HEK293 (cell line): ENCODE measurements around the gene C21orf91.

ENCODE experiments used
- CTCF ChIA-PET: fragments of 350-600 bp; formaldehyde crosslinking; extraction: SDS; loops from one replicate; lab custom pipeline; 2021; ENCODE audit warnings: antibody characterized with exemption; lab: Yijun Ruan, JAX
- POLR2A ChIA-PET: fragments of 300-600 bp; formaldehyde crosslinking; extraction: SDS; loops from one replicate; lab custom pipeline; 2020; ENCODE audit warnings: antibody characterized with exemption, inconsistent platforms; lab: Yijun Ruan, JAX
- H3K27ac ChIP-seq: fragments of 200-500 bp; sonication (Bioruptor generic); 2 replicates; pipeline ENCODE4 v1.5.1; 2014; ENCODE audit warnings: low read depth, low read length, control low read depth, inconsistent platforms; ENCODE audit errors: extremely low read depth
- H3K36me3 ChIP-seq, 2 experiments: fragments of 200-500 bp in 1 of 2; sonication (Bioruptor generic) in 1 of 2; 1 replicate in 1 of 2; 2 replicates in 1 of 2; pipeline ENCODE4 v1.5.1; 2014 to 2017; ENCODE audit warnings: inconsistent platforms in 2 of 2, low read length in 2 of 2; ENCODE audit not compliant: control insufficient read depth in 2 of 2, insufficient read depth in 1 of 2
- H3K4me1 ChIP-seq: fragments of 200-500 bp; sonication (Bioruptor generic); 2 replicates; pipeline ENCODE4 v1.5.1; 2014; ENCODE audit warnings: mild to moderate bottlenecking, low read length, inconsistent platforms; ENCODE audit not compliant: control insufficient read depth, insufficient read depth
- H3K4me3 ChIP-seq: 2 replicates; pipeline ENCODE4 v1.5.1; 2011; ENCODE audit warnings: low read depth, mild to moderate bottlenecking, control low read depth, low read length, moderate library complexity
- H3K9me3 ChIP-seq: fragments of 200-500 bp; sonication (Bioruptor generic); 2 replicates; pipeline ENCODE4 v1.5.1; 2014; ENCODE audit warnings: low read depth, low read length, inconsistent platforms; ENCODE audit not compliant: control insufficient read depth, insufficient read depth
- INSM2 ChIP-seq: fragments of 450-650 bp; formaldehyde crosslinking; IDR thresholded peaks from 2 replicates; pipeline ENCODE4 v1.5.1; 2016; ENCODE audit warnings: missing biosample characterization, missing genetic modification characterization
- YY2 ChIP-seq: fragments of 450-650 bp; formaldehyde crosslinking; IDR thresholded peaks from 2 replicates; pipeline ENCODE4 v1.5.1; 2016; ENCODE audit warnings: missing biosample characterization, missing genetic modification characterization
- ZBTB49 ChIP-seq: fragments of 450-650 bp; formaldehyde crosslinking; IDR thresholded peaks from 2 replicates; pipeline ENCODE4 v1.5.1; 2016; ENCODE audit warnings: missing biosample characterization, missing genetic modification characterization, low read depth
- ZBTB6 ChIP-seq: fragments of 450-650 bp; formaldehyde crosslinking; IDR thresholded peaks from 2 replicates; pipeline ENCODE4 v1.5.1; 2017; ENCODE audit warnings: missing biosample characterization, missing genetic modification characterization
- ZEB2 ChIP-seq: fragments of 450-650 bp; formaldehyde crosslinking; IDR thresholded peaks from 2 replicates; pipeline ENCODE4 v1.5.1; 2016; ENCODE audit warnings: missing biosample characterization, missing genetic modification characterization
- ZFP37 ChIP-seq: fragments of 450-650 bp; formaldehyde crosslinking; IDR thresholded peaks from 2 replicates; pipeline ENCODE4 v1.5.1; 2016; ENCODE audit warnings: missing biosample characterization, missing genetic modification characterization
- ZNF148 ChIP-seq: fragments of 450-650 bp; formaldehyde crosslinking; IDR thresholded peaks from 2 replicates; pipeline ENCODE4 v1.5.0; 2017; ENCODE audit warnings: missing biosample characterization, missing genetic modification characterization, borderline replicate concordance
- ZNF2 ChIP-seq: fragments of 450-650 bp; formaldehyde crosslinking; IDR thresholded peaks from 2 replicates; pipeline ENCODE4 v1.5.1; 2016; ENCODE audit warnings: missing biosample characterization, missing genetic modification characterization
- ZNF202 ChIP-seq: fragments of 450-650 bp; formaldehyde crosslinking; IDR thresholded peaks from 2 replicates; pipeline ENCODE4 v1.5.1; 2016; ENCODE audit warnings: missing biosample characterization, missing genetic modification characterization, borderline replicate concordance
- ZNF211 ChIP-seq: fragments of 450-650 bp; formaldehyde crosslinking; IDR thresholded peaks from 2 replicates; pipeline ENCODE4 v1.5.1; 2016; ENCODE audit warnings: low read depth, missing biosample characterization, missing genetic modification characterization
- ZNF221 ChIP-seq: fragments of 450-650 bp; formaldehyde crosslinking; IDR thresholded peaks from 2 replicates; pipeline ENCODE4 v1.5.1; 2017; ENCODE audit warnings: missing biosample characterization, missing genetic modification characterization, borderline replicate concordance
- ZNF24 ChIP-seq: fragments of 450-650 bp; formaldehyde crosslinking; IDR thresholded peaks from 2 replicates; pipeline ENCODE4 v1.5.1; 2016; ENCODE audit warnings: missing biosample characterization, missing genetic modification characterization
- ZNF274 ChIP-seq, 2 experiments: fragments of 200-500 bp in 1 of 2; fragments of 450-650 bp in 1 of 2; sonication (Bioruptor generic) in 1 of 2; formaldehyde crosslinking in 1 of 2; IDR thresholded peaks; 2 replicates each; pipeline versions ENCODE4 v1.5.1 to v1.6.1; 2014 to 2016; ENCODE audit warnings: borderline replicate concordance in 1 of 2, inconsistent platforms in 1 of 2, low read length in 1 of 2, missing biosample characterization in 1 of 2, missing genetic modification characterization in 1 of 2
- ZNF488 ChIP-seq: fragments of 450-650 bp; formaldehyde crosslinking; IDR thresholded peaks from 2 replicates; pipeline ENCODE4 v1.5.1; 2016; ENCODE audit warnings: missing biosample characterization, missing genetic modification characterization
- ZNF571 ChIP-seq: fragments of 450-650 bp; formaldehyde crosslinking; IDR thresholded peaks from 2 replicates; pipeline ENCODE4 v1.5.0; 2017; ENCODE audit warnings: missing biosample characterization, missing genetic modification characterization
- ZNF639 ChIP-seq: fragments of 450-650 bp; formaldehyde crosslinking; IDR thresholded peaks from 2 replicates; pipeline ENCODE4 v1.5.1; 2016; ENCODE audit warnings: missing biosample characterization, missing genetic modification characterization
- ZNF701 ChIP-seq: fragments of 450-650 bp; formaldehyde crosslinking; IDR thresholded peaks from 2 replicates; pipeline ENCODE4 v1.5.1; 2016; ENCODE audit warnings: missing biosample characterization, missing genetic modification characterization
- ZNF76 ChIP-seq: fragments of 450-650 bp; formaldehyde crosslinking; IDR thresholded peaks from 2 replicates; pipeline ENCODE4; 2016; ENCODE audit warnings: low read depth, missing biosample characterization, missing genetic modification characterization, borderline replicate concordance

Gene C21orf91

GRCh38 chr21:17777072-17777765 lies 41.9 kb downstream of the C21orf91 start:
- ChIA-PET POLR2A (interaction anchor here (1.1 kb wide), 1 partner anchor 14 kb away, joined by 3 read pairs; no protein-coding TSS in a partner anchor), CTCF (interaction anchor here (0.6 to 1.1 kb wide), 2 partner anchors 89 to 377 kb away, joined by 3 read pairs; no protein-coding TSS in a partner anchor)
- Histone ChIP-seq H3K36me3 (no peaks in the 10 kb centered on the region), H3K27ac (no peak overlapping the region), H3K9me3 (no peaks in the 10 kb centered on the region), H3K4me1 (peaks cover 7% of the 10 kb centered on the region; the same call in 1 of the 2 replicates), H3K4me3 (no peak overlapping the region)
- no peak for TF ChIP-seq ZNF2 (tag by site-specific recombination)
- no peak for TF ChIP-seq ZNF639 (tag by site-specific recombination)
- no peak for TF ChIP-seq ZNF274 (IDR thresholded peaks at IDR 0.05; ENCODE audit: low read length)
- no peak for TF ChIP-seq ZNF274 (tag by site-specific recombination; IDR thresholded peaks at IDR 0.05; ENCODE audit: borderline replicate concordance)
- TF ChIP-seq ZFP37 (tag by site-specific recombination), result no peak
- TF ChIP-seq ZNF76, result no peak
- TF ChIP-seq ZNF701 (tag by site-specific recombination), result no peak
- TF ChIP-seq ZNF488 (tag by site-specific recombination), result no peak
- TF ChIP-seq ZNF221, result no peak
- TF ChIP-seq ZNF24 (tag by site-specific recombination), result no peak
- TF ChIP-seq YY2 (tag by site-specific recombination), result no peak
- no peak for TF ChIP-seq ZBTB6 (tag by site-specific recombination)
- no peak for TF ChIP-seq ZNF202 (tag by site-specific recombination)
- TF ChIP-seq ZEB2, result no peak
- TF ChIP-seq ZBTB49 (tag by site-specific recombination), result no peak
- no peak for TF ChIP-seq ZNF211 (tag by site-specific recombination)
- no peak for TF ChIP-seq ZNF571 (tag by site-specific recombination)
- TF ChIP-seq ZNF148 (tag by site-specific recombination), result no peak
- TF ChIP-seq INSM2 (tag by site-specific recombination), result no peak
